Measurements from ENCODE around the gene PSD2. TPM values are rescaled to one million over a fixed set of nuclear protein-coding genes. Genes with fewer than 3 reads are reported as not detected.
A peak's percentile ranks its signal among the peaks of the same experiment; 100 is the strongest.

The PSD2 gene
- total and polyA plus RNA-seq, 11 donors = 0.04 to 0.11 (median 0.04) TPM; not detected in 8

- H3K4me1 ChIP-seq = peaks cover 0 to 14% (median 6%) of the 10 kb centered on the region in 12 donors
- no peaks in the 10 kb centered on the region for H3K9me3 ChIP-seq
- DNase-seq (no peak), ATAC-seq (no peak)
- H3K27me3 ChIP-seq = peaks cover 18 to 58% (median 38%) of the 10 kb centered on the region in 9 donors
- H3K36me3 ChIP-seq = no peaks in the 10 kb centered on the region
- H3K27ac ChIP-seq = no peak overlapping the region
- intact Hi-C loops (cut with DNase I) = loop anchor here in 1 of 10 donors (10.0 kb wide), 1 partner anchor 349 kb away; no protein-coding TSS in a partner anchor
- TF ChIP-seq CTCF (IDR thresholded peaks at IDR 0.05) (no peak), POLR2A (IDR thresholded peaks at IDR 0.05) (no peak)
- WGBS, 4 donors = 1 to 3% (median 3%) methylated on average over 16 to 47 of the region's 47 CpGs
- H3K4me3 ChIP-seq = peak overlapping the region in 7 of 12 donors; percentile 40 to 57 (median 49)
Observed at GRCh38 chr5:139796061-139796806, 626 bp downstream of the PSD2 start.

GRCh38 chr5:139797335-139797734, 1.7 kb downstream of the PSD2 start:
- no peaks in the 10 kb centered on the region for H3K9me3 ChIP-seq
- no peak overlapping the region for H3K4me3 ChIP-seq
- no peak overlapping the region for H3K27ac ChIP-seq
- intact Hi-C loops (cut with DNase I) = loop anchor here in 1 of 10 donors (10.0 kb wide), 1 partner anchor 347 kb away; no protein-coding TSS in a partner anchor
- no peak for ATAC-seq
- TF ChIP-seq CTCF (IDR thresholded peaks at IDR 0.05) = no peak
- no peak for TF ChIP-seq POLR2A (IDR thresholded peaks at IDR 0.05)
- no peaks in the 10 kb centered on the region for H3K36me3 ChIP-seq
- peaks cover 18 to 65% (median 38%) of the 10 kb centered on the region in 9 donors for H3K27me3 ChIP-seq
- H3K4me1 ChIP-seq = peaks cover 0 to 14% (median 6%) of the 10 kb centered on the region in 12 donors
- no peak for DNase-seq
- 70 to 86% (median 77%) methylated on average over 3 of the region's 3 CpGs for WGBS, 4 donors

GRCh38 chr5:139797856-139798510, 2.4 kb downstream of the PSD2 start:
- TF ChIP-seq POLR2A (IDR thresholded peaks at IDR 0.05) = no peak
- TF ChIP-seq CTCF (IDR thresholded peaks at IDR 0.05) = no peak
- Histone ChIP-seq H3K36me3 (no peaks in the 10 kb centered on the region), H3K4me3 (no peak overlapping the region), H3K4me1 (peaks cover 0 to 14% (median 6%) of the 10 kb centered on the region in 12 donors), H3K27me3 (peaks cover 18 to 72% (median 38%) of the 10 kb centered on the region in 9 donors), H3K27ac (no peak overlapping the region), H3K9me3 (no peaks in the 10 kb centered on the region)
- ATAC-seq (no peak), DNase-seq (no peak)
- 60 to 64% (median 62%) methylated on average over 9 of the region's 9 CpGs for WGBS, 4 donors
- intact Hi-C loops (cut with DNase I) = loop anchor here in 1 of 10 donors (10.0 kb wide), 1 partner anchor 347 kb away; no protein-coding TSS in a partner anchor

- WGBS, 4 donors = 79 to 98% (median 79%) methylated on average over 2 of the region's 2 CpGs
- H3K4me3 ChIP-seq = no peak overlapping the region
- ATAC-seq = no peak
- no peak for DNase-seq
- TF ChIP-seq POLR2A (IDR thresholded peaks at IDR 0.05) = no peak
- no peak for TF ChIP-seq CTCF (IDR thresholded peaks at IDR 0.05)
- H3K27ac ChIP-seq = no peak overlapping the region
- no peaks in the 10 kb centered on the region for H3K36me3 ChIP-seq
- no peaks in the 10 kb centered on the region for H3K9me3 ChIP-seq
- H3K27me3 ChIP-seq = peaks cover 18 to 81% (median 38%) of the 10 kb centered on the region in 9 donors
- peaks cover 0 to 14% (median 6%) of the 10 kb centered on the region in 12 donors for H3K4me1 ChIP-seq
- intact Hi-C loops (cut with DNase I) = loop anchor here in 1 of 10 donors (10.0 kb wide), 1 partner anchor 346 kb away; no protein-coding TSS in a partner anchor
Observed at GRCh38 chr5:139798883-139799282, 3.3 kb downstream of the PSD2 start.

Measured in heart left ventricle (tissue), 16 donors.